MM.1S (cell line): ENCODE data around the gene CSRNP3.

Experiments
- CTCF ChIP-seq: fragments of 300-600 bp; sonication (generic); IDR thresholded peaks from 2 replicates; pipeline ENCODE4 v1.5.1; 2016; ENCODE audit warnings: antibody characterized with exemption, low read length, mixed read lengths
- EZH2 ChIP-seq: fragments of 300-600 bp; sonication (generic); optimal IDR thresholded peaks from 2 replicates; pipeline ENCODE3; 2017; ENCODE audit warnings: low read depth, mild to moderate bottlenecking, antibody characterized with exemption, low read length, mixed read lengths
- EZH2phosphoT487 ChIP-seq: fragments of 300-600 bp; sonication (generic); IDR thresholded peaks from 2 replicates; pipeline ENCODE4 v1.6.1; 2018; ENCODE audit warnings: antibody characterized with exemption, low read length

GRCh38 chr2:165571477-165571876, 102.0 kb downstream of the CSRNP3 start:
- TF ChIP-seq CTCF (no peak), EZH2phosphoT487 (no peak), EZH2 (no peak)
